ENCODE data around the gene ATP5MC2. TPM values are rescaled to one million over a fixed set of nuclear protein-coding genes. Genes with fewer than 3 reads are reported as not detected.

Gene ATP5MC2
- total RNA-seq, 3 donors from 2014 or later: 286 to 394 (median 306) TPM

DNA sequence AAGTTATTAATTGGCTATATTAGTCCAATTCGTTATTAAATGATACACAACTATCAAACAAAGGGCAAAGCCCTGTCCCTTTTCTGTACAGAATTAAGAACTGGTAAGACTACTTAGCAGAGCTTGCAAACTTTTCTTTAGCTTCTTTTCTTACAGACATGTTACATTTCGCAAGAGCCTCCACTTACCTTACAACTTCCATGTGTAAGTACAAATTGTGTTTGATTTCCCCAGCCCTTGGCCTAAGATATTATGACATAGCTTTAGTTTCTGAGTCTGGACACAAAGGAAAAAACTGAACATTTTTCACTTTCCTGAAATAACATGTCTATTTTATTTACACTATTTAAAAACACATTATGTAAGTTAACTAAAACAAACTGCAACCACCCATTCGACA, 51.4 kb downstream of the ATP5MC2 start:
- H3K4me3 ChIP-seq: peak overlapping the region; percentile 56 to 72 (median 60)
- no peaks in the 10 kb centered on the region for H3K36me3 ChIP-seq
- no peaks in the 10 kb centered on the region for H3K4me1 ChIP-seq
- H3K27ac ChIP-seq: peak overlapping the region; percentile 94
- TF ChIP-seq POLR2A (IDR thresholded peaks at IDR 0.05) (no peak), CTCF (IDR thresholded peaks at IDR 0.05) (no peak), POLR2AphosphoS5 (IDR thresholded peaks at IDR 0.05) (no peak)
- no peak for DNase-seq (ENCODE audit: low spot score in 2 of 2)
- intact Hi-C loops (cut with DNase I; ENCODE audit: low total_unique reads): no loop called here
- no peaks in the 10 kb centered on the region for H3K27me3 ChIP-seq
- no peaks in the 10 kb centered on the region for H3K9me3 ChIP-seq

GRCh38 chr12:53623548-53624385, 52.1 kb downstream of the ATP5MC2 start:
- TF ChIP-seq POLR2A (IDR thresholded peaks at IDR 0.05): no peak
- TF ChIP-seq POLR2AphosphoS5 (IDR thresholded peaks at IDR 0.05): no peak
- TF ChIP-seq CTCF (IDR thresholded peaks at IDR 0.05): no peak
- Histone ChIP-seq H3K27me3 (no peaks in the 10 kb centered on the region), H3K9me3 (no peaks in the 10 kb centered on the region), H3K27ac (peak overlapping the region; percentile 94), H3K36me3 (no peaks in the 10 kb centered on the region), H3K4me1 (no peaks in the 10 kb centered on the region), H3K4me3 (peak overlapping the region; percentile 56 to 72 (median 60))
- intact Hi-C loops (cut with DNase I; ENCODE audit: low total_unique reads): no loop called here
- no peak for DNase-seq (ENCODE audit: low spot score in 2 of 2)

DNA sequence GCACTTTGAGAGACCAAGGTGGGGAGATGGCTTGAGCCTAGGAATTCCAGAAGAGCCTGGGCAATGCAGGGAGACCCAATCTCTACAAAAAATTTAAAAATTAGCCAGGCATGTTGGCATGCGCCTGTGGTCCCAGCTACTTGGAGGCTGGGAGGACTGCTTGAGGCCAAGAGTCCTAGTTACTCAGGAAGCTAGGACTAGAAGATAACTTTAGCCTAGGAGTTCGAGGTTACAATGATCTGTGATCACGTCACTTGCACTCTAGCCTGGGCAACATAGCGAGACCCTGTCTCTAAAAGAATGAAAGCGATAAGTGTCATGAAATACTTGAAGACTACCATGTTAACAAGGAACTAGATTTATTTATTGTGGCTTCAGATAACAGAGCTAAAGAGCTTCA, 53.2 kb downstream of the ATP5MC2 start:
- intact Hi-C loops (cut with DNase I; ENCODE audit: low total_unique reads): no loop called here
- Histone ChIP-seq H3K27ac (peak overlapping the region; percentile 94), H3K4me3 (no peak overlapping the region), H3K36me3 (no peaks in the 10 kb centered on the region), H3K27me3 (no peaks in the 10 kb centered on the region), H3K4me1 (no peaks in the 10 kb centered on the region), H3K9me3 (no peaks in the 10 kb centered on the region)
- no peak for DNase-seq (ENCODE audit: low spot score in 2 of 2)
- no peak for TF ChIP-seq POLR2A (IDR thresholded peaks at IDR 0.05)
- no peak for TF ChIP-seq CTCF (IDR thresholded peaks at IDR 0.05)
- no peak for TF ChIP-seq POLR2AphosphoS5 (IDR thresholded peaks at IDR 0.05)

DNA sequence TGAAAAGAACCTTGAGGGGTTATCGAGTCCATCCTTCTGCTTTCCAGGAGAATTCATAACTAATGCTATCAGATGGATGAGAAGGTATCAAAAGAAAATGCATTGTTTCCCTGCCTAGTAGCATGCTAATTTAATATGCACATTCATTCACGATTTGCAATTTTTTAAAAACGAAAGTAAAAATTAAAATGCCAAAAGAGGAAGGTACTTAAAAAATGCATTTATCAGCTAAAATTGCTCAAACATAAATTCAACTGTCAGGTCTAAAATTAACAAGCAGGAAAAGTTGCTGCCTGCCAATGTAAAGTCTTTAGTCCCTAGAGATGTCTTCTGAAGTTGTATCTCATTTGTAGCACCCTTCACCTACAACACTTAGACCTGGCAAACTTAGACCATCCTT, 57.6 kb downstream of the ATP5MC2 start:
- Histone ChIP-seq H3K4me1 (no peaks in the 10 kb centered on the region), H3K9me3 (no peaks in the 10 kb centered on the region)
- intact Hi-C loops (cut with DNase I; ENCODE audit: low total_unique reads): loop anchor here (10.0 kb wide), 1 partner anchor 53 kb away; no protein-coding TSS in a partner anchor

More for the DNA sequence above, 57.6 kb downstream of the ATP5MC2 start:
- H3K27ac ChIP-seq: no peak overlapping the region
- DNase-seq (ENCODE audit: low spot score in 2 of 2): no peak
- no peaks in the 10 kb centered on the region for H3K27me3 ChIP-seq
- H3K36me3 ChIP-seq: no peaks in the 10 kb centered on the region
- TF ChIP-seq POLR2AphosphoS5 (IDR thresholded peaks at IDR 0.05): no peak
- TF ChIP-seq CTCF (IDR thresholded peaks at IDR 0.05): no peak
- TF ChIP-seq POLR2A (IDR thresholded peaks at IDR 0.05): no peak
- H3K4me3 ChIP-seq: peak overlapping the region; percentile 27 to 52 (median 30)

Measured in breast epithelium (tissue), 4 donors.